HG02588 (cell line): ENCODE data around the gene NTF3.
"Not testable (repeated sequence)": the region's sequence is repeated elsewhere in the genome, so short reads cannot be mapped to it uniquely, and the experiment has no call there.

Experiments
- ATAC-seq: cut with Tn5 transposase; IDR thresholded peaks from one replicate; pipeline ENCODE4 v1.9.1; 2021; ENCODE audit warnings: mild to moderate bottlenecking, moderate library complexity; ENCODE audit not compliant: unreplicated experiment

Gene NTF3

DNA sequence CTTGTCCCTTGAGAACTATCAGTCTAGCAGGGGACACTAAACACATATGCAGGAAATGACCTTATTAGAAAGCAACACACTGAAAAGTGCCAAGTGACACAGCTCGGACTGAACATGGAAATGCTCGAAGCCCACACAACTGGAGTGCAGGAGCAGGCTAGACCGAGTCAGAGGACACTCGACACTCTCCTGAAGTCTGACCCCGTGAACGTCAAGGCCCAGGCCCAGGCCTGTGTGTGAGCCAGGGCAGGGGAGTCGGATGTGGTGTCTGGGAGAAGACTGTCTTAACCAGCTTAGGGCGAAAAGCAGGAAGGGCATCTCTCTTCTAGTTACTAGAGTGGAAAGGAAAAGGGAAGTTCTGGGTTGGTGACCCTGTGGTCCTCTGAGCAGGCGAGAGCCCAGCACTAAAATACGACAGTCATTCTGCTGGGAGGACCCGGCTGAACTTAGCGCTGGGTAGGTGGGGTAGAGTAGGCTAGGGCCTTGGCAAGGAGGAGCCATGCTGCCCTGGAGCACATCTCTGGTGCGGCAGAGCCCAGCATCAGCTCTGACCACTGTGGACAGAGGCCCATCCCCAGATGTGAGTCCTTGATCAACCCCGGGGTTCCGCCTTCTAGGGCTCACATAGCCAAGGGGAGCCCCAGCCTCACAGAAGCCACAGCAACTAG, 93.0 kb downstream of the NTF3 start:
- ATAC-seq, result no peak

DNA sequence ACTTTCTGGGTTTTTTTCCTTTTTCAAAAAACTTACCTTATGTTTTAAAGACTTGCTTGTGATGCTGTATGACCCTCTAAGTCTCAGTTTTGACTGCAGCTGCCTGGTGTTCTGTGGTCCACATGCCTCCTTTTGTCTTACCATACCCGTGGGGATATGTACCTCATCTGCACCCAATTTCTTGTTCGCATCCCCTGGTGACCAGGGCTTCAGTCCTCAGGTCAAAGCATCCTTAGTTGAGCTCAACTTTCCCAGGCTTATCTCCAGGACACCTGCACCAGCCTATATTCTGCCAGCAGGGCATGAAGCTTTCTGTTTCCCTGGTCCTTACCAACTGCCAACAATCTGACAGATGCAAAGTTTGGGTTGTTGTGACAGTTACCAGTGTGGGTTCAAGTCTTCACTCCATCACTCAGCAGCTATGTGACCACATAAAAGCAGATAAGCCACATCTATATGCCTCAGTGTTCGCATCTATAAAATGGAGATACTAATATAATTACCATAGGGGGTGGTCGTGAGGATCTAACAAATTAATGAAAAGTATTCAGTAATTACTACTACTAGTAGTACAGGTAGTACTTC, 94.0 kb downstream of the NTF3 start:
- ATAC-seq, result no peak

DNA sequence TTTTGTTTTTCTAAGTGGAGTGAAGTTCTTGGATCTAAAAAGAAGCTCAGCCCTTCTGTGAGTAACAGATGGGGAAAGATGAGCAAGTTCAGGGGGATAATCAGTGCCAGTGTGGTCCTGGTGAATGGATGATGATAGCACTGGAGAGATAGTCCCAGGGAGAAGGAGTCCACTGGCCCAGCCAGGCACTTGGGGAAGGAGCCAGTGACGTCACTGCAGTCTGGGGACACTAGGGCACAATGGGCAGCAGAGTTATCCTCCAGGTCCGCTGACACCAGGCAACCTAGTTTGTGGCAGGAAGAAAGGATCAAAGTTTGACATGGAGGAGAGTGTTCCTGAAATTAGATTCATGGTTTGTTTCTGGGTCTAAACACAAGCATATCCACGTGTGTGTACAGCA, 101.5 kb downstream of the NTF3 start:
- no peak for ATAC-seq

DNA sequence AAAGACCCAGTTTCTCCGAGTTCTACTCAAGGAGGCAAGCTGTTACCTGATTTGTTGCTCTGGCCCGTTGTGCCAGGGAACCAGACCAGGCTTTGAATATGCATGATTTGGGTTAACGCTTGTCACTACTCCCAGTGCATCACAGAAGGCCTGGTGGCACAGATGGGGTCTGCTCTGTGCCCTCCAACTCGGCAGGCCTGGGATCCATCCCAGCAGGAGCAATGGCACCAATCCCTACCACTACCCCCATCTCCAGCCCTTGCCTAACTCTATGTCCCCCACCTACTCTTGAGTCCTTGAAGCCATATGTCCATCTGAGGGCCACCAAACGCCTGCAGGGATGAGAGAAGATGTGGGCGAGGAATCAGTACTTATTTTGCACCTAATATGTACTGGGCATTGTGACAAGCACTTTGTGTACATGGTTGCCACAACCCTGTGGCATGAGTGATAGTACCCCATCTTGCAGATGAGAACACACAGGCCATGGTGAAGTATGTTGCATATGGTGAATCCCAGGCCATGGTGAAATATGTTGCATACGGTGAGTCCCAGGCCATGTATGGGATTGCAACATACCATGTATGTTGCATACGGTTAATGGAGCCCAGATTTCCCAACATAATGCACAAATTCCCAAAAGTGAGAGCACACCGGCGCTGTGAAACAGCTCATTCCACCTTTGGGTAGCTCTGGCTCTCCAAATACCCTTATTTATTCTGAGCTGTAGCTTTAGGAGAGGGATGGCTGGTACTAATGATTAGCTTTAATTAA, 102.7 kb downstream of the NTF3 start:
- no peak for ATAC-seq

DNA sequence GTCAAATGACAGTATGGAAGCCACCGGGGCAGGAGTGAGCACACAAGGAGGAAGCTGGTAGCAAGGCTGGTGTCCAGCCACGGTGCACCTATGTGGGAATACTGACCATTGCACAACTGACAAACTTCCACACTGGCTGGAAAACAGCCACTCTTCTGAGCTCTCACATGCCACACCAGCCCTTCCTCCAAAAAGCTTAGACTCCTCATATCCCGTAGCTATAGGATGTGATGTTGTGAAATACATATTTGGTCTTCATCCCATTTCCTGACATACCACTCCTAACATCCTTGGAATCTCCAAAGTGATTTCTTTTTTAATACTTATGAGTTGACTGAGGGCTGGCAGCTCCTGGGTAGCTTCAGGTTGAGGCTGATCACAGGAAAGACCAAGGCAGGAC, 103.6 kb downstream of the NTF3 start:
- ATAC-seq, result no peak

DNA sequence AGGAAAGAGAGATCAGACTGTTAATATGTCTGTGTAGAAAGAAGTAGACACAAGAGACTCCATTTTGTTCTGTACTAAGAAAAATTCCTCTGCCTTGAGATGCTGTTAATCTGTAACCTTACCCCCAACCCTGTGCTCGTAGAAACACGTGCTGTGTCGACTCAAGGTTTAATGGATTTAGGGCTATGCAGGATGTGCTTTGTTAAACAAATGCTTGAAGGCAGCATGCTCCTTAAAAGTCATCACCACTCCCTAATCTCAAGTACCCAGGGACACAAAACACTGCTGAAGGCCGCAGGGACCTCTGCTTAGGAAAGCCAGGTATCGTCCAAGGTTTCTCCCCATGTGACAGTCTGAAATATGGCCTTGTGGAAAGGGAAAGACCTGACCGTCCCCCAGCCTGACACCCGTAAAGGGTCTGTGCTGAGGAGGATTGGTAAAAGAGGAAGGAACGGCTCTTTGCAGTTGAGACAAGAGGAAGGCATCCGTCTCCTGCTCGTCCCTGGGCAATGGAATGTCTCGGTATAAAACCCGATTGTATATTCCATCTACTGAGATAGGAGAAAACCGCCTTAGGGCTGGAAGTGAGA, 105.2 kb downstream of the NTF3 start:
- not testable (repeated sequence) for ATAC-seq

DNA sequence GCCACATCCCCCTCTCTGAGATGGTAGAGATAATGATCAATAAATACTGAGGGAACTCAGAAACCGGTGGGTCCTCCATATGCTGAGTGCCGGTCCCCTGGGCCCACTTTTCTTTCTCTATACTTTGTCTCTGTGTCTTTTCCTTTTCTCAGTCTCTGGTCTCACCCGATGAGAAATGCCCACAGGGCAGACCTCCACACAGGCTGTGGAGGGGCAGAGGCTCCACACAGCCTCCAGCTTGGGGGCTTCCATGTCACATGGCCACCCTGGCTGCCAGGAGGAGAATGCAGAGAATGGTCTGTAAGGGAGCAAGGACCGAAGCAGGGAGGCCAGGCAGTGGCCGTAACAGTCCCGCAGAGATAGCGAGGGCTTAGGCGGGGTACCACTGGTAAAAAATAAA, 105.9 kb downstream of the NTF3 start:
- no peak for ATAC-seq
